Measurements from ENCODE around the gene CEP295NL. TPM values are rescaled to one million over a fixed set of nuclear protein-coding genes. Genes with fewer than 3 reads are reported as not detected.
"Not testable (repeated sequence)": the region's sequence is repeated elsewhere in the genome, so short reads cannot be mapped to it uniquely, and the experiment has no call there.

The CEP295NL gene
- total RNA-seq, 2 donors from 2014 or later = 1.3 to 3.1 TPM

- ATAC-seq = no peak
- Histone ChIP-seq H3K27ac (peak overlapping the region in 2 of 4 donors; percentile 10 to 68), H3K36me3 (replicated peaks in 1 of 2; ENCODE audit: insufficient read depth in 1 of 2, low read depth in 2 of 2) (no peaks in the 10 kb centered on the region), H3K27me3 (no peaks in the 10 kb centered on the region), H3K9me3 (no peaks in the 10 kb centered on the region), H3K4me3 (no peak overlapping the region), H3K4me1 (peaks cover 64% of the 10 kb centered on the region)
- 92 to 96% methylated on average over 15 of the region's 15 CpGs for WGBS, 2 donors
- TF ChIP-seq CTCF (IDR thresholded peaks at IDR 0.05) (no peak), POLR2A (IDR thresholded peaks at IDR 0.05) (no peak)
- no peak for DNase-seq
- intact Hi-C loops (cut with DNase I) = no loop called here
These were observed 10.1 kb upstream of the CEP295NL start for GRCh38 chr17:78913115-78913514.

DNA sequence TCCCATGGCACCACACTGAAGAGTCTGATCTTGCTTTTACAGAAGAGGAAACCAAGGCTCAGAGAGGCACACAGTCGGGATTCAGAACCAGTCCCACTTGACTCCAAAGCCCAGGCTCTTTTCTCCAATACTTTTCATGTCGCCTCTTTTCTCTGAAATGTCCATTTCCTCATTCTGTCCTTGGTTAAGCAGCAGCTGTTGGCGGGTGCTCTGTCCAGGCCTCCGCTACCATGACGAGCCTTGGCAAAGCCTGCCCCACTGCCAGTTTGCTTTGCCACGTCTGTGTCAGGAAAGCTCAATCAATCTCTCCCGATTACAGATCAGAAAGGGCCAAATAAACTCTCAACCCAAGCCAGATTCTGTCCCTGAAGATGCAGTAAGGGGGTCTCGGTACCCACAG is 9.1 kb upstream of the CEP295NL start:
- no peaks in the 10 kb centered on the region for H3K27me3 ChIP-seq
- H3K9me3 ChIP-seq = no peaks in the 10 kb centered on the region
- ATAC-seq (peak; percentile 54), DNase-seq (peak; percentile 65 to 78 (median 72))
- H3K27ac ChIP-seq = peak overlapping the region; percentile 39 to 82 (median 70)
- H3K36me3 ChIP-seq (replicated peaks in 1 of 2; ENCODE audit: insufficient read depth in 1 of 2, low read depth in 2 of 2) = no peaks in the 10 kb centered on the region
- H3K4me3 ChIP-seq = no peak overlapping the region
- intact Hi-C loops (cut with DNase I) = no loop called here
- H3K4me1 ChIP-seq = peaks cover 70% of the 10 kb centered on the region
- WGBS, 2 donors = 27 to 30% methylated on average over 8 of the region's 8 CpGs
- TF ChIP-seq CTCF (IDR thresholded peaks at IDR 0.05) (no peak), POLR2A (IDR thresholded peaks at IDR 0.05) (no peak)

DNA sequence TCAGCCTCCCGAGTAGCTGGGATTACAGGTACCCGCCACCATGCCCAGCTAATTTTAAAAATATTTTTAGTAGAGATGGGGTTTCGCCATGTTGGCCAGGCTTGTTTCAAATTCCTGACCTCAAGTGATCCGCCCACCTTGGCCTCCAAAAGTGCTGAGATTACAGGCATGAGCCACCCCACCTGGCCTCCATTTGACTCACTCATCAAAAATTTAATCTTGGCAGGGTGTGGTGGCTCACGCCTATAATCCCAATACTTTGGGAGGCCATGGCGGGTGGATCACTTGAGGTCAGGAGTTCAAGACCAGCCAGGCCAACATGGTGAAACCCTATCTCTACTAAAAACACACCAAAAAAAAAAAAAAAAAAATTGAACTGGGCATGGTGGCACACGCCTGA is 8.5 kb upstream of the CEP295NL start:
- intact Hi-C loops (cut with DNase I); H3K36me3 ChIP-seq (replicated peaks in 1 of 2; ENCODE audit: insufficient read depth in 1 of 2, low read depth in 2 of 2); H3K9me3 ChIP-seq; DNase-seq; H3K4me3 ChIP-seq; H3K27me3 ChIP-seq; ATAC-seq: not testable (repeated sequence)
- peaks cover 67% of the 10 kb centered on the region for H3K4me1 ChIP-seq
- WGBS, 2 donors = 82 to 83% methylated on average over 4 to 7 of the region's 7 CpGs
- H3K27ac ChIP-seq = peak overlapping the region in 3 of 4 donors; percentile 68 to 82 (median 72)

- Histone ChIP-seq H3K4me3 (no peak overlapping the region), H3K27ac (peak overlapping the region in 3 of 4 donors; percentile 10 to 82 (median 68)), H3K9me3 (no peaks in the 10 kb centered on the region), H3K27me3 (no peaks in the 10 kb centered on the region), H3K36me3 (replicated peaks in 1 of 2; ENCODE audit: insufficient read depth in 1 of 2, low read depth in 2 of 2) (no peaks in the 10 kb centered on the region), H3K4me1 (peaks cover 58% of the 10 kb centered on the region)
- ATAC-seq (no peak), DNase-seq (peak in 1 of 4 donors; percentile 67)
- 70 to 88% methylated on average over 11 of the region's 11 CpGs for WGBS, 2 donors
- intact Hi-C loops (cut with DNase I) = no loop called here
- TF ChIP-seq POLR2A (IDR thresholded peaks at IDR 0.05) (no peak), CTCF (IDR thresholded peaks at IDR 0.05) (no peak)
These were observed 7.7 kb upstream of the CEP295NL start for GRCh38 chr17:78910497-78911284.

GRCh38 chr17:78908426-78908825 is 5.4 kb upstream of the CEP295NL start:
- intact Hi-C loops (cut with DNase I) = no loop called here
- peaks cover 49% of the 10 kb centered on the region for H3K4me1 ChIP-seq
- WGBS, 2 donors = 8 to 18% methylated on average over 4 of the region's 4 CpGs
- DNase-seq (peak; percentile 82 to 93 (median 87)), ATAC-seq (peak; percentile 93)
- H3K36me3 ChIP-seq (replicated peaks in 1 of 2; ENCODE audit: insufficient read depth in 1 of 2, low read depth in 2 of 2) = no peaks in the 10 kb centered on the region
- no peaks in the 10 kb centered on the region for H3K27me3 ChIP-seq
- H3K27ac ChIP-seq = peak overlapping the region; percentile 56 to 88 (median 86)
- no peak overlapping the region for H3K4me3 ChIP-seq
- no peak for TF ChIP-seq CTCF (IDR thresholded peaks at IDR 0.05)
- TF ChIP-seq POLR2A (IDR thresholded peaks at IDR 0.05) = no peak
- H3K9me3 ChIP-seq = no peaks in the 10 kb centered on the region
